HL-60 (cell line): ENCODE data around the gene ATP2B2.

Source experiments
- POLR2AphosphoS5 ChIP-seq: IDR thresholded peaks from 2 replicates; pipeline ENCODE4 v1.6.1; 2012; ENCODE audit warnings: low read depth
- TF ChIP-seq, protein P1 (sequence below): IDR thresholded peaks from 2 replicates; pipeline ENCODE4 v1.6.1; 2012; ENCODE audit warnings: low read depth; ENCODE audit not compliant: insufficient replicate concordance
- TF ChIP-seq, protein P2 (sequence below): IDR thresholded peaks from one replicate; pipeline ENCODE4 v1.5.1; 2011; ENCODE audit warnings: low read length, control low read depth, inconsistent platforms; ENCODE audit not compliant: insufficient read depth

- TF ChIP-seq, protein P1, sequence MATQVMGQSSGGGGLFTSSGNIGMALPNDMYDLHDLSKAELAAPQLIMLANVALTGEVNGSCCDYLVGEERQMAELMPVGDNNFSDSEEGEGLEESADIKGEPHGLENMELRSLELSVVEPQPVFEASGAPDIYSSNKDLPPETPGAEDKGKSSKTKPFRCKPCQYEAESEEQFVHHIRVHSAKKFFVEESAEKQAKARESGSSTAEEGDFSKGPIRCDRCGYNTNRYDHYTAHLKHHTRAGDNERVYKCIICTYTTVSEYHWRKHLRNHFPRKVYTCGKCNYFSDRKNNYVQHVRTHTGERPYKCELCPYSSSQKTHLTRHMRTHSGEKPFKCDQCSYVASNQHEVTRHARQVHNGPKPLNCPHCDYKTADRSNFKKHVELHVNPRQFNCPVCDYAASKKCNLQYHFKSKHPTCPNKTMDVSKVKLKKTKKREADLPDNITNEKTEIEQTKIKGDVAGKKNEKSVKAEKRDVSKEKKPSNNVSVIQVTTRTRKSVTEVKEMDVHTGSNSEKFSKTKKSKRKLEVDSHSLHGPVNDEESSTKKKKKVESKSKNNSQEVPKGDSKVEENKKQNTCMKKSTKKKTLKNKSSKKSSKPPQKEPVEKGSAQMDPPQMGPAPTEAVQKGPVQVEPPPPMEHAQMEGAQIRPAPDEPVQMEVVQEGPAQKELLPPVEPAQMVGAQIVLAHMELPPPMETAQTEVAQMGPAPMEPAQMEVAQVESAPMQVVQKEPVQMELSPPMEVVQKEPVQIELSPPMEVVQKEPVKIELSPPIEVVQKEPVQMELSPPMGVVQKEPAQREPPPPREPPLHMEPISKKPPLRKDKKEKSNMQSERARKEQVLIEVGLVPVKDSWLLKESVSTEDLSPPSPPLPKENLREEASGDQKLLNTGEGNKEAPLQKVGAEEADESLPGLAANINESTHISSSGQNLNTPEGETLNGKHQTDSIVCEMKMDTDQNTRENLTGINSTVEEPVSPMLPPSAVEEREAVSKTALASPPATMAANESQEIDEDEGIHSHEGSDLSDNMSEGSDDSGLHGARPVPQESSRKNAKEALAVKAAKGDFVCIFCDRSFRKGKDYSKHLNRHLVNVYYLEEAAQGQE, result no peak
- TF ChIP-seq, protein P2, sequence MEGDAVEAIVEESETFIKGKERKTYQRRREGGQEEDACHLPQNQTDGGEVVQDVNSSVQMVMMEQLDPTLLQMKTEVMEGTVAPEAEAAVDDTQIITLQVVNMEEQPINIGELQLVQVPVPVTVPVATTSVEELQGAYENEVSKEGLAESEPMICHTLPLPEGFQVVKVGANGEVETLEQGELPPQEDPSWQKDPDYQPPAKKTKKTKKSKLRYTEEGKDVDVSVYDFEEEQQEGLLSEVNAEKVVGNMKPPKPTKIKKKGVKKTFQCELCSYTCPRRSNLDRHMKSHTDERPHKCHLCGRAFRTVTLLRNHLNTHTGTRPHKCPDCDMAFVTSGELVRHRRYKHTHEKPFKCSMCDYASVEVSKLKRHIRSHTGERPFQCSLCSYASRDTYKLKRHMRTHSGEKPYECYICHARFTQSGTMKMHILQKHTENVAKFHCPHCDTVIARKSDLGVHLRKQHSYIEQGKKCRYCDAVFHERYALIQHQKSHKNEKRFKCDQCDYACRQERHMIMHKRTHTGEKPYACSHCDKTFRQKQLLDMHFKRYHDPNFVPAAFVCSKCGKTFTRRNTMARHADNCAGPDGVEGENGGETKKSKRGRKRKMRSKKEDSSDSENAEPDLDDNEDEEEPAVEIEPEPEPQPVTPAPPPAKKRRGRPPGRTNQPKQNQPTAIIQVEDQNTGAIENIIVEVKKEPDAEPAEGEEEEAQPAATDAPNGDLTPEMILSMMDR, result no peak
- TF ChIP-seq POLR2AphosphoS5, result no peak
Observed at GRCh38 chr3:10413041-10413440, 92.3 kb downstream of the ATP2B2 start.
